IMR-90 (cell line): ENCODE measurements around the gene NCKAP5. TPM values are rescaled to one million over a fixed set of nuclear protein-coding genes. Genes with fewer than 3 reads are reported as not detected.

ENCODE experiments used
- ATAC-seq: fragments of 200-7000 bp; cut with Tn5 transposase; 2 replicates; pipeline ENCODE4 v1.9.1; 2020; ENCODE audit warnings: low read depth, mild to moderate bottlenecking, moderate library complexity
- BruUV-seq: library from RNA; stranded (reverse); fragments of 400-500 nt; replicated peaks from 2 replicates; lab custom pipeline; 2021; lab: Mats Ljungman, UMichigan
- CTCF ChIA-PET: fragments of 300-600 bp; formaldehyde crosslinking; extraction: SDS; loops from one replicate; lab custom pipeline; 2021; ENCODE audit warnings: antibody characterized with exemption; lab: Yijun Ruan, JAX
- POLR2A ChIA-PET: fragments of 300-600 bp; sonication (Branson Sonifier 250); formaldehyde crosslinking; loops from one replicate; lab custom pipeline; 2022; ENCODE audit warnings: antibody characterized with exemption; ENCODE audit not compliant: unreplicated experiment; lab: Charles Lee
- DNase-seq: peaks from one replicate; pipeline ENCODE4 v3.0.0; 2013
- H2AFZ ChIP-seq: replicated peaks from 2 replicates; pipeline ENCODE3; 2013; ENCODE audit warnings: low read length, mild to moderate bottlenecking; ENCODE audit not compliant: poor library complexity
- H2AK5ac ChIP-seq: 2 replicates; pipeline ENCODE4 v1.6.1; 2013; ENCODE audit warnings: low read depth, low read length, inconsistent platforms
- H2AK9ac ChIP-seq: replicated peaks from 2 replicates; pipeline ENCODE3; 2013; ENCODE audit warnings: mild to moderate bottlenecking, low read depth, low read length, moderate library complexity; ENCODE audit not compliant: poor library complexity
- H2BK120ac ChIP-seq: 2 replicates; pipeline ENCODE4 v1.6.1; 2013; ENCODE audit warnings: low read depth, low read length, inconsistent platforms
- H2BK15ac ChIP-seq: 3 replicates; pipeline ENCODE4 v1.6.1; 2013; ENCODE audit warnings: low read depth, low read length, inconsistent platforms
- H2BK20ac ChIP-seq: 2 replicates; pipeline ENCODE4 v1.6.1; 2013; ENCODE audit warnings: low read depth, mild to moderate bottlenecking, inconsistent platforms, low read length, moderate library complexity
- H2BK5ac ChIP-seq: 2 replicates; pipeline ENCODE4 v1.6.1; 2013; ENCODE audit warnings: mild to moderate bottlenecking, low read depth, low read length, inconsistent platforms; ENCODE audit not compliant: poor library complexity, severe bottlenecking
- H3K14ac ChIP-seq: replicated peaks from 2 replicates; pipeline ENCODE4 v1.6.1; 2013; ENCODE audit warnings: low read depth, low read length, inconsistent platforms
- H3K18ac ChIP-seq: 2 replicates; pipeline ENCODE4 v1.6.1; 2013; ENCODE audit warnings: low read depth, low read length, control low read depth
- H3K23ac ChIP-seq: 2 replicates; pipeline ENCODE4 v1.6.1; 2013; ENCODE audit warnings: low read depth, low read length, inconsistent platforms
- H3K27ac ChIP-seq: 2 replicates; pipeline ENCODE4 v1.5.1; 2013; ENCODE audit warnings: mild to moderate bottlenecking, control low read depth, low read length; ENCODE audit not compliant: insufficient read depth
- H3K27me3 ChIP-seq: 2 replicates; pipeline ENCODE4 v1.6.1; 2013; ENCODE audit warnings: low read length; ENCODE audit not compliant: control insufficient read depth, insufficient read depth
- H3K36me3 ChIP-seq: 2 replicates; pipeline ENCODE4 v1.6.1; 2013; ENCODE audit warnings: low read length, mixed read lengths; ENCODE audit not compliant: control insufficient read depth, insufficient read depth
- H3K4ac ChIP-seq: 2 replicates; pipeline ENCODE4 v1.6.1; 2013; ENCODE audit warnings: low read depth, low read length, inconsistent platforms
- H3K4me1 ChIP-seq: 2 replicates; pipeline ENCODE4 v1.6.1; 2013; ENCODE audit warnings: low read length, mixed read lengths; ENCODE audit not compliant: control insufficient read depth, insufficient read depth
- H3K4me2 ChIP-seq: 2 replicates; pipeline ENCODE4 v1.6.1; 2013; ENCODE audit warnings: low read depth, mild to moderate bottlenecking, control low read depth, low read length, moderate library complexity
- H3K4me3 ChIP-seq: 2 replicates; pipeline ENCODE4 v1.5.1; 2013; ENCODE audit warnings: low read depth, mild to moderate bottlenecking, control low read depth, low read length, moderate library complexity; ENCODE audit not compliant: insufficient read depth
- H3K56ac ChIP-seq: 2 replicates; pipeline ENCODE4 v1.6.1; 2013; ENCODE audit warnings: low read length, inconsistent platforms; ENCODE audit not compliant: insufficient read depth; ENCODE audit errors: extremely low read depth
- H3K79me1 ChIP-seq, 2 experiments: 2 replicates each; pipeline ENCODE4 v1.6.1; 2013; ENCODE audit warnings: low read length in 2 of 2, inconsistent platforms in 1 of 2, low read depth in 1 of 2
- H3K9ac ChIP-seq: 2 replicates; pipeline ENCODE4 v1.6.1; 2013; ENCODE audit warnings: low read depth, low read length, control low read depth
- H3K9me1 ChIP-seq: 2 replicates; pipeline ENCODE4 v1.6.1; 2013; ENCODE audit warnings: low read length, inconsistent platforms; ENCODE audit not compliant: insufficient read depth
- H3K9me3 ChIP-seq: 2 replicates; pipeline ENCODE4 v1.6.1; 2013; ENCODE audit warnings: low read length; ENCODE audit not compliant: control insufficient read depth, insufficient read depth
- H4K20me1 ChIP-seq: 2 replicates; pipeline ENCODE4 v1.6.1; 2013; ENCODE audit warnings: low read length, inconsistent platforms; ENCODE audit not compliant: insufficient read depth
- H4K5ac ChIP-seq: 2 replicates; pipeline ENCODE4 v1.6.1; 2013; ENCODE audit warnings: mild to moderate bottlenecking, low read depth, low read length, control low read depth
- H4K8ac ChIP-seq, 2 experiments: 2 replicates each; pipeline ENCODE4 v1.6.1; 2013; ENCODE audit warnings: low read depth in 2 of 2, low read length in 2 of 2, control low read depth in 1 of 2, inconsistent platforms in 1 of 2
- H4K91ac ChIP-seq: 2 replicates; pipeline ENCODE4 v1.6.1; 2013; ENCODE audit warnings: low read depth, low read length, inconsistent platforms; ENCODE audit not compliant: insufficient read depth
- MXI1 ChIP-seq: IDR thresholded peaks from 2 replicates; pipeline ENCODE4 v1.6.1; 2012; ENCODE audit warnings: low read depth, mild to moderate bottlenecking, low read length, moderate library complexity, borderline replicate concordance
- POLR2A ChIP-seq: IDR thresholded peaks from 2 replicates; pipeline ENCODE4 v1.6.1; 2012; ENCODE audit warnings: mild to moderate bottlenecking, low read depth, low read length
- RCOR1 ChIP-seq: IDR thresholded peaks from 2 replicates; pipeline ENCODE4 v1.6.1; 2012; ENCODE audit warnings: mild to moderate bottlenecking, low read length, improper control_type of control experiment; ENCODE audit not compliant: insufficient replicate concordance
- USF2 ChIP-seq: fragments of 150-350 bp; IDR thresholded peaks from 2 replicates; pipeline ENCODE4 v1.6.1; 2017; ENCODE audit warnings: mild to moderate bottlenecking, antibody characterized with exemption, low read length, low read depth
- WGBS, 2 experiments: methylation state at CpG; one replicate each; pipeline versions ENCODE4 v1.1.5 to v1.1.7; 2013; ENCODE audit warnings: missing lambda C conversion rate in 2 of 2; ENCODE audit not compliant: insufficient read length in 1 of 2; ENCODE audit errors: extremely low coverage in 2 of 2; 5-methylcytosine and 5-hydroxymethylcytosine counted together
- dilution Hi-C: fragments of 300-500 bp; cut with HindIII; formaldehyde crosslinking; loops from one replicate; pipeline ENCODE4 v1.14.3; 2018; ENCODE audit warnings: low sequenced_read_pairs; ENCODE audit not compliant: unreplicated experiment
- in situ Hi-C: fragments of 300-500 bp; cut with MboI; formaldehyde crosslinking; loops from 3 replicates; pipeline ENCODE4 v1.14.3; 2019; ENCODE audit warnings: low sequenced_read_pairs, inconsistent platforms, mixed read lengths
- intact Hi-C: fragments of 100-400 bp; cut with micrococcal nuclease; formaldehyde crosslinking; loops from 2 replicates; pipeline ENCODE4 v1.10.0; 2022
- polyA plus RNA-seq, 3 experiments: library from polyadenylated mRNA; depleted of rRNA; stranded (reverse); fragments of >200 nt; gene quantifications; 2 replicates each; pipeline ENCODE4 v1.2.3, GENCODE V29; 2012; ENCODE audit warnings: low replicate concordance in 1 of 3
- total RNA-seq: library from RNA; depleted of rRNA; stranded (reverse); fragments of >200 nt; gene quantifications from 2 replicates; pipeline ENCODE4 v1.2.3, GENCODE V29; 2012
- TF ChIP-seq, protein P1 (sequence below): conservative IDR thresholded peaks from 2 replicates; pipeline ENCODE4 v1.5.1; 2012; ENCODE audit warnings: mild to moderate bottlenecking, low read depth, low read length, improper control_type of control experiment

NCKAP5 gene
- total and polyA plus RNA-seq, 2 of the 4 experiments (the other 2 are of a cell fraction) = 2.7 to 3.9 TPM

DNA sequence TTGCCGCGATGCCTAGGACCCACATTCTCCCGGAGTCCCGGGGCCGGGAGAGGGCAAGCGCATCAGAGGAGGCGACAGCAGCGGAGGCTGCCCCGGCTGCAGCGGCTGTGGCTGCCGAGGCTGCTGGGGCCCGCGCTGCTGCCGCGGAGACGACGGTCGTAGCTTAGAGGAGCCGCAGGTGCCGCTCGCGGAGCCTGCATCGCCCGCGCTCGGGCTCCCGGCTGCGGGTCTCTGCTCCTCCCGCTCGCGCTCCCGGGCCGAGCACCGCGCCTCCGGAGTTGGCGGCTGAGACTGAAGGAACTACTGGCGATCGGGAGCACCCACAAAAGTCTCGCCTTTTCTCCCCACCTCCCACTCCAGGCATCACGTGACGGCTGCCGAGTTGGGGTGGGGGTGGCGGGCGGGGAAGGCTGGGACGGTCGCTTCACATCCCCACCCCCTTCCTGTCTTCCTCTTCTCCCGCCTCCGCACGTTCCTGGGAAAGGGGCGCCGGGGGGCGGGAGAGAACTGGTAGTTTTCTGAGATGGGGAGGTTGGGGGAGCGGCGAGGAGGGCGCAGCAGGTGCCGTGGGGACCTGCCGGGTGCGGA is 898.3 kb downstream of the NCKAP5 start, which contains the start of gene LYPD1:
Gene LYPD1 (minus strand): TSS at position 298 of the 588 bp plus-strand sequence. CDS start 273 bp downstream, at position 25.
- TF ChIP-seq USF2 = peak; percentile 85
- TF ChIP-seq, protein P1, sequence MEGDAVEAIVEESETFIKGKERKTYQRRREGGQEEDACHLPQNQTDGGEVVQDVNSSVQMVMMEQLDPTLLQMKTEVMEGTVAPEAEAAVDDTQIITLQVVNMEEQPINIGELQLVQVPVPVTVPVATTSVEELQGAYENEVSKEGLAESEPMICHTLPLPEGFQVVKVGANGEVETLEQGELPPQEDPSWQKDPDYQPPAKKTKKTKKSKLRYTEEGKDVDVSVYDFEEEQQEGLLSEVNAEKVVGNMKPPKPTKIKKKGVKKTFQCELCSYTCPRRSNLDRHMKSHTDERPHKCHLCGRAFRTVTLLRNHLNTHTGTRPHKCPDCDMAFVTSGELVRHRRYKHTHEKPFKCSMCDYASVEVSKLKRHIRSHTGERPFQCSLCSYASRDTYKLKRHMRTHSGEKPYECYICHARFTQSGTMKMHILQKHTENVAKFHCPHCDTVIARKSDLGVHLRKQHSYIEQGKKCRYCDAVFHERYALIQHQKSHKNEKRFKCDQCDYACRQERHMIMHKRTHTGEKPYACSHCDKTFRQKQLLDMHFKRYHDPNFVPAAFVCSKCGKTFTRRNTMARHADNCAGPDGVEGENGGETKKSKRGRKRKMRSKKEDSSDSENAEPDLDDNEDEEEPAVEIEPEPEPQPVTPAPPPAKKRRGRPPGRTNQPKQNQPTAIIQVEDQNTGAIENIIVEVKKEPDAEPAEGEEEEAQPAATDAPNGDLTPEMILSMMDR = no peak
- no peak for TF ChIP-seq MXI1
- peak; percentile 14 for TF ChIP-seq RCOR1
- TF ChIP-seq POLR2A = no peak
- Histone ChIP-seq H2AK5ac (peak within 1 kb of the TSS; percentile 33), H4K5ac (peak within 1 kb of the TSS; percentile 5; the same call in 1 of the 2 replicates), H3K36me3 (no peaks in the 10 kb centered on the region; the same call in 1 of the 2 replicates), H3K23ac (peak within 1 kb of the TSS; percentile 82), H4K8ac (peak within 1 kb of the TSS; percentile 46 to 54; a peak in 3 of 4 replicates), H2AK9ac (peak within 1 kb of the TSS; percentile 79), H4K91ac (peak within 1 kb of the TSS; percentile 81), H3K18ac (peak within 1 kb of the TSS; percentile 26; the same call in 1 of the 2 replicates), H2BK5ac (peak within 1 kb of the TSS; percentile 50), H2BK20ac (peak within 1 kb of the TSS; percentile 14), H2AFZ (peak within 1 kb of the TSS; percentile 85), H2BK120ac (peak within 1 kb of the TSS; percentile 77), H3K79me1 (peaks cover 20 to 45% of the 10 kb centered on the region in 2 experiments), H3K4me1 (peaks cover 9% of the 10 kb centered on the region), H3K9me1 (peaks cover 12% of the 10 kb centered on the region), H3K4me2 (peak within 1 kb of the TSS; percentile 91), H3K27ac (peak within 1 kb of the TSS; percentile 56), H3K4ac (peak within 1 kb of the TSS; percentile 87), H3K56ac (peak within 1 kb of the TSS; percentile 95), H3K9ac (peak within 1 kb of the TSS; percentile 48), H3K14ac (peak within 1 kb of the TSS; percentile 68), H3K27me3 (no peaks in the 10 kb centered on the region), H3K4me3 (peak within 1 kb of the TSS; percentile 69), H2BK15ac (peak within 1 kb of the TSS; percentile 25; the same call in 2 of the 3 replicates), H3K9me3 (no peaks in the 10 kb centered on the region), H4K20me1 (peaks cover 6% of the 10 kb centered on the region)
- no TSS peak for BruUV-seq
- in situ Hi-C loops = loop anchor here (25.0 kb wide), 2 partner anchors 892 to 1167 kb away; partner anchors contain the start of gene NCKAP5
- ATAC-seq (peak; percentile 8), DNase-seq (no peak)
- WGBS, 2 experiments = 0% methylated on average over 15 of the region's 59 CpGs; no CpG with 5 or more reads in 1 of the 2 experiments
- POLR2A ChIA-PET = no interaction called here
- CTCF ChIA-PET = no interaction called here
- dilution Hi-C loops = no loop called here
- intact Hi-C loops = loop anchor here (5.0 to 10.0 kb wide), 2 partner anchors 123 to 1175 kb away; no protein-coding TSS in a partner anchor
